Astrocyte (in vitro differentiated cells and primary cell): ENCODE data around the gene DLD. TPM values are rescaled to one million over a fixed set of nuclear protein-coding genes. Genes with fewer than 3 reads are reported as not detected.

Experiments
- DNase-seq: peaks from one replicate; pipeline ENCODE4 v3.0.0-alpha.2; 2010; ENCODE audit warnings: low read depth
- FAIRE-seq: peaks from 2 replicates; lab custom pipeline; 2011; peaks lifted over from hg19 to GRCh38; lab: Jason Lieb, UNC
- H2AFZ ChIP-seq: 2 replicates; pipeline ENCODE4 v1.6.0; 2012; ENCODE audit warnings: low read depth, low read length, inconsistent platforms
- H3K27ac ChIP-seq: 2 replicates; pipeline ENCODE4 v1.5.1; 2011; ENCODE audit warnings: low read depth, low read length, inconsistent platforms
- H3K27me3 ChIP-seq: 2 replicates; pipeline ENCODE4 v1.6.0; 2011; ENCODE audit warnings: low read length, inconsistent platforms; ENCODE audit not compliant: insufficient read depth
- H3K36me3 ChIP-seq: 2 replicates; pipeline ENCODE4 v1.5.1; 2011; ENCODE audit warnings: low read length, inconsistent platforms; ENCODE audit not compliant: insufficient read depth
- H3K4me1 ChIP-seq: 2 replicates; pipeline ENCODE4 v1.5.1; 2011; ENCODE audit warnings: low read length, inconsistent platforms; ENCODE audit not compliant: insufficient read depth
- H3K4me2 ChIP-seq: 2 replicates; pipeline ENCODE4 v1.6.0; 2012; ENCODE audit warnings: low read length, inconsistent platforms
- H3K4me3 ChIP-seq: 2 replicates; pipeline ENCODE4 v1.5.1; 2011; ENCODE audit warnings: low read depth, mild to moderate bottlenecking, low read length, inconsistent platforms; ENCODE audit not compliant: insufficient read depth
- H3K79me2 ChIP-seq: 2 replicates; pipeline ENCODE4 v1.6.0; 2012; ENCODE audit warnings: mild to moderate bottlenecking, low read length, inconsistent platforms; ENCODE audit not compliant: insufficient read depth
- H3K9ac ChIP-seq: 2 replicates; pipeline ENCODE4 v1.6.0; 2012; ENCODE audit warnings: mild to moderate bottlenecking, low read length, inconsistent platforms
- H3K9me3 ChIP-seq: 2 replicates; pipeline ENCODE4 v1.5.1; 2012; ENCODE audit warnings: low read depth, mild to moderate bottlenecking, low read length, inconsistent platforms; ENCODE audit not compliant: insufficient read depth
- H4K20me1 ChIP-seq: 2 replicates; pipeline ENCODE4 v1.6.0; 2012; ENCODE audit warnings: low read length, inconsistent platforms; ENCODE audit not compliant: insufficient read depth
- H3K27ac Mint-ChIP-seq: one replicate; pipeline ENCODE4 v1.8.0; 2021; ENCODE audit warnings: mild to moderate bottlenecking, mixed read lengths; ENCODE audit not compliant: unreplicated experiment
- H3K27me3 Mint-ChIP-seq: one replicate; pipeline ENCODE4 v1.8.0; 2021; ENCODE audit warnings: low read depth, mixed read lengths; ENCODE audit not compliant: unreplicated experiment
- H3K36me3 Mint-ChIP-seq: one replicate; pipeline ENCODE4 v1.8.0; 2021; ENCODE audit warnings: low read depth, mixed read lengths; ENCODE audit not compliant: unreplicated experiment
- H3K4me1 Mint-ChIP-seq: one replicate; pipeline ENCODE4 v1.8.0; 2021; ENCODE audit warnings: low read depth, mixed read lengths; ENCODE audit not compliant: unreplicated experiment
- H3K4me3 Mint-ChIP-seq: one replicate; pipeline ENCODE4 v1.8.0; 2021; ENCODE audit warnings: mild to moderate bottlenecking, moderate library complexity, mixed read lengths; ENCODE audit not compliant: unreplicated experiment
- H3K9me3 Mint-ChIP-seq: one replicate; pipeline ENCODE4 v1.8.0; 2021; ENCODE audit warnings: mild to moderate bottlenecking, mixed read lengths; ENCODE audit not compliant: unreplicated experiment
- EZH2 ChIP-seq: IDR thresholded peaks from 2 replicates; pipeline ENCODE4 v1.6.1; 2012; ENCODE audit warnings: mild to moderate bottlenecking, low read length, inconsistent platforms; ENCODE audit not compliant: insufficient read depth
- total RNA-seq: library from RNA; stranded (reverse); gene quantifications from 2 replicates; pipeline ENCODE4 v1.2.1, GENCODE V29; 2021
- TF ChIP-seq, protein P1 (sequence below): IDR thresholded peaks from 2 replicates; pipeline ENCODE4 v1.5.1; 2011; ENCODE audit warnings: low read depth, mild to moderate bottlenecking, inconsistent platforms, low read length, moderate library complexity; ENCODE audit not compliant: insufficient read depth

The DLD gene
- total RNA-seq, 1 donor from 2014 or later: 73.1 TPM

DNA sequence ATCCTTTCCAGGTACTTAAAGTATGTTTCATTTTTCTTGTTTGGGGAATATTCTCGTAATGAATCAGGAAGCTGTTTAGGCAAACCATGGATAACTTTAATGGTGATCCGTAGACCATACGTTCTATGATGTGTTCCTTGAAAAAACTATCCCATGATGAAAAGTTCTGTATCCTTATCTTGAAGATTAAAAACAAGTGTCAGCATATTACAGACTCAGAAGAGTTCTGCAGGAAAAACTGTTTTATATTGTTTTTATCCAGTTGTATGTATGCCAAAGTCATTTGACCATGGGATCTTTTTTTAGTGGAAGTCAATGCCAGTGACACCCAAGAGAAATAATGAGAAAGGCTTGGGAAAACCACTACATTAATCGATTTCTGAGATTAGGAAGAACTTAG is 52.0 kb downstream of the DLD start:
- Mint-ChIP-seq H3K4me1 (peaks cover 47% of the 10 kb centered on the region), H3K27me3 (no peaks in the 10 kb centered on the region), H3K36me3 (peaks cover 57% of the 10 kb centered on the region), H3K9me3 (no peaks in the 10 kb centered on the region), H3K27ac (no peak overlapping the region), H3K4me3 (no peak overlapping the region)
- peaks cover 38% of the 10 kb centered on the region for H3K79me2 ChIP-seq
- no peak overlapping the region for H2AFZ ChIP-seq
- H3K4me3 ChIP-seq: no peak overlapping the region
- H3K36me3 ChIP-seq: peaks cover 67% of the 10 kb centered on the region
- H3K9me3 ChIP-seq: no peaks in the 10 kb centered on the region
- no peak overlapping the region for H3K9ac ChIP-seq
- H3K4me2 ChIP-seq: no peak overlapping the region
- H3K4me1 ChIP-seq: peaks cover 58% of the 10 kb centered on the region
- TF ChIP-seq EZH2: no peak
- TF ChIP-seq, protein P1, sequence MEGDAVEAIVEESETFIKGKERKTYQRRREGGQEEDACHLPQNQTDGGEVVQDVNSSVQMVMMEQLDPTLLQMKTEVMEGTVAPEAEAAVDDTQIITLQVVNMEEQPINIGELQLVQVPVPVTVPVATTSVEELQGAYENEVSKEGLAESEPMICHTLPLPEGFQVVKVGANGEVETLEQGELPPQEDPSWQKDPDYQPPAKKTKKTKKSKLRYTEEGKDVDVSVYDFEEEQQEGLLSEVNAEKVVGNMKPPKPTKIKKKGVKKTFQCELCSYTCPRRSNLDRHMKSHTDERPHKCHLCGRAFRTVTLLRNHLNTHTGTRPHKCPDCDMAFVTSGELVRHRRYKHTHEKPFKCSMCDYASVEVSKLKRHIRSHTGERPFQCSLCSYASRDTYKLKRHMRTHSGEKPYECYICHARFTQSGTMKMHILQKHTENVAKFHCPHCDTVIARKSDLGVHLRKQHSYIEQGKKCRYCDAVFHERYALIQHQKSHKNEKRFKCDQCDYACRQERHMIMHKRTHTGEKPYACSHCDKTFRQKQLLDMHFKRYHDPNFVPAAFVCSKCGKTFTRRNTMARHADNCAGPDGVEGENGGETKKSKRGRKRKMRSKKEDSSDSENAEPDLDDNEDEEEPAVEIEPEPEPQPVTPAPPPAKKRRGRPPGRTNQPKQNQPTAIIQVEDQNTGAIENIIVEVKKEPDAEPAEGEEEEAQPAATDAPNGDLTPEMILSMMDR: no peak
- no peaks in the 10 kb centered on the region for H3K27me3 ChIP-seq
- peaks cover 15% of the 10 kb centered on the region for H4K20me1 ChIP-seq
- FAIRE-seq (no peak), DNase-seq (no peak)
- no peak overlapping the region for H3K27ac ChIP-seq

DNA sequence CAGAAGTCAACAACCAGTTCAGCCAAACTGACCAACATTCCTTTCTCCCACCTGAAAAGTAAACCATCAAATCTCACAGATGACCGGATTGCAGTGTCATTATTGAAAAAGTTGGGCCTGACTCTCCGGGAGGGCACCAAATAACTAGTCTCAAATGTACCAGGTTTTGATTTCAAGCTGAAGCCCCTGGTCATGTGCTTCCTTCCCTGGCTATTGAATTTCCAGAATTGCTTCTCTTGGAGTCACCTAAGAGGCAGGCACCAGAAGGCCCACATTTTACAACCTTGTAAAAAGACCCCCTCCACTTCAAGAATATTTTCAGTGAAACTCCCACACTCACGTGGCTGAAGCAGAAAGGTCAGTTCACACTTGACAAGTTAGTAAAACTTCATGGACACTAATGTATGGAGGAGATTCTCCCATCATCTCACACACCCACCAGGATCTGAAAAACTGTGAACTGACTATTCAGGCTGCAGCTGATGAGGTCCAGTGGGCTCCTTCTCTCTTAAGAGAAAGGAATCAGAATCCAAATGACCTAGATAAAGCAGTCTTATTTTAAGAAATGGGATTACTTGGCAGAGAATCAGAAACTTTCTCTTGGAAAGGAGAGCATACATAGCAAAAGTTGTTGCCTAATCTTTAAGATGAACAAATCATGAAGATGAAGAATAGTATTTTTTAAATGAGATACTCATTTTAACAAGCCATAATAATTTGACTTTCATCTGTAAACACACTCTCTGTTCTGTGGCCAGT is 53.6 kb downstream of the DLD start:
- no peak for FAIRE-seq

More for the DNA sequence above, 53.6 kb downstream of the DLD start:
- Mint-ChIP-seq H3K36me3 (peaks cover 61% of the 10 kb centered on the region), H3K4me3 (no peak overlapping the region), H3K9me3 (no peaks in the 10 kb centered on the region), H3K27ac (no peak overlapping the region), H3K4me1 (peaks cover 49% of the 10 kb centered on the region), H3K27me3 (no peaks in the 10 kb centered on the region)
- H3K4me3 ChIP-seq: no peak overlapping the region
- peaks cover 62% of the 10 kb centered on the region for H3K36me3 ChIP-seq
- no peaks in the 10 kb centered on the region for H3K27me3 ChIP-seq
- TF ChIP-seq, protein P1: no peak
- TF ChIP-seq EZH2: no peak
- H3K79me2 ChIP-seq: peaks cover 30% of the 10 kb centered on the region
- peaks cover 20% of the 10 kb centered on the region for H4K20me1 ChIP-seq
- no peak for DNase-seq
- no peaks in the 10 kb centered on the region for H3K9me3 ChIP-seq
- no peak overlapping the region for H3K4me2 ChIP-seq
- H3K27ac ChIP-seq: no peak overlapping the region
- no peak overlapping the region for H3K9ac ChIP-seq
- H3K4me1 ChIP-seq: peaks cover 59% of the 10 kb centered on the region
- H2AFZ ChIP-seq: no peak overlapping the region
